ENCODE results near the gene AGBL1.

Gene AGBL1

DNA sequence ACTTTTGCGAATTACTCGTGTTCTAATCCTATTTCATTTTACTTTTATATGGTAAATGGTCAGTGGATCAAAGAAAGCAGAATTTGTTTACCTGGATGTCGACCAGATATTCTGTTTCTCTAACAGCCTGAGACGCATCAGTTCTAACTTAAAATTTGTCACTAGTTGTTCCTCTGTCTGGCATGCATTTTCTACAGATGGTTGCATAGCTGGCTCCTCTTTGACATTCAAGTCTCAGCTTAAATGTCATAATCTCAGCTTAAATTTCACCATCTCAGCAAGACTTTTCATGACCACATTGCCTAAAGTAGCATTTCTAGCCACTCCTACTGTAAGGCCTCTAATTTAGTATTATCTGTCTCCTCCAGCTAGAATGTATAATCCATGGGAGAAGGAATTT, 609.3 kb downstream of the AGBL1 start:
- Histone ChIP-seq H4K91ac (ENCODE audit: low read length) (no peak overlapping the region), H3K4me2 (ENCODE audit: low read length, poor library complexity, severe bottlenecking) (no peak overlapping the region), H2BK5ac (ENCODE audit: low read depth, low read length, poor library complexity, severe bottlenecking) (no peak overlapping the region), H2BK15ac (ENCODE audit: low read depth, poor library complexity, severe bottlenecking) (no peak overlapping the region), H4K8ac (ENCODE audit: low read length) (no peak overlapping the region), H3K27ac (ENCODE audit: low read length, poor library complexity, severe bottlenecking) (no peak overlapping the region), H3K9me3 (ENCODE audit: control insufficient read depth, low read length) (peaks cover 8% of the 10 kb centered on the region), H3K79me1 (replicated peaks; ENCODE audit: low read length, poor library complexity, severe bottlenecking) (no peaks in the 10 kb centered on the region), H2BK12ac (ENCODE audit: low read length in 2 of 2) (no peak overlapping the region), H2BK120ac (ENCODE audit: low read depth, low read length) (no peak overlapping the region), H3K4me1 (ENCODE audit: control insufficient read depth, insufficient read depth, low read depth, low read length) (no peaks in the 10 kb centered on the region), H2AK5ac (ENCODE audit: low read length, severe bottlenecking) (no peak overlapping the region), H3K18ac (ENCODE audit: low read depth in 1 of 2, low read length in 2 of 2) (no peak overlapping the region), H3K27me3 (ENCODE audit: control insufficient read depth in 1 of 2, insufficient read depth in 1 of 2, low read length in 2 of 2) (no peaks in the 10 kb centered on the region), H3K23ac (ENCODE audit: low read length in 2 of 2) (no peak overlapping the region), H3K4ac (ENCODE audit: low read depth in 1 of 2, low read length in 2 of 2) (no peak overlapping the region), H3K9ac (ENCODE audit: low read length) (no peak overlapping the region), H3K36me3 (ENCODE audit: control insufficient read depth in 1 of 2, insufficient read depth in 2 of 2, low read depth in 1 of 2, low read length in 2 of 2) (no peaks in the 10 kb centered on the region), H2AFZ (ENCODE audit: low read depth, low read length) (no peak overlapping the region), H3K14ac (ENCODE audit: low read length in 2 of 2) (no peak overlapping the region), H3K4me3 (ENCODE audit: insufficient read depth in 1 of 2, low read depth in 1 of 2, low read length in 2 of 2) (no peak overlapping the region)
- no peak for DNase-seq
- 77% methylated on average over 2 of the region's 4 CpGs for WGBS

- H3K79me1 ChIP-seq (replicated peaks; ENCODE audit: low read length, poor library complexity, severe bottlenecking) = no peaks in the 10 kb centered on the region
- no peak overlapping the region for H3K23ac ChIP-seq (ENCODE audit: low read length in 2 of 2)
- H2BK120ac ChIP-seq (ENCODE audit: low read depth, low read length) = no peak overlapping the region
- H3K4me3 ChIP-seq (ENCODE audit: insufficient read depth in 1 of 2, low read depth in 1 of 2, low read length in 2 of 2) = no peak overlapping the region
- no peaks in the 10 kb centered on the region for H3K36me3 ChIP-seq (ENCODE audit: control insufficient read depth in 1 of 2, insufficient read depth in 2 of 2, low read depth in 1 of 2, low read length in 2 of 2)
- peak; percentile 19 for DNase-seq
- peaks cover 8% of the 10 kb centered on the region for H3K9me3 ChIP-seq (ENCODE audit: control insufficient read depth, low read length)
- H3K4ac ChIP-seq (ENCODE audit: low read depth in 1 of 2, low read length in 2 of 2) = no peak overlapping the region
- H4K91ac ChIP-seq (ENCODE audit: low read length) = no peak overlapping the region
- no peak overlapping the region for H2AK5ac ChIP-seq (ENCODE audit: low read length, severe bottlenecking)
- no peak overlapping the region for H3K14ac ChIP-seq (ENCODE audit: low read length in 2 of 2)
- H4K8ac ChIP-seq (ENCODE audit: low read length) = no peak overlapping the region
- H3K4me2 ChIP-seq (ENCODE audit: low read length, poor library complexity, severe bottlenecking) = no peak overlapping the region
- no peak overlapping the region for H3K18ac ChIP-seq (ENCODE audit: low read depth in 1 of 2, low read length in 2 of 2)
- no peaks in the 10 kb centered on the region for H3K4me1 ChIP-seq (ENCODE audit: control insufficient read depth, insufficient read depth, low read depth, low read length)
- no peak overlapping the region for H3K9ac ChIP-seq (ENCODE audit: low read length)
- H2AFZ ChIP-seq (ENCODE audit: low read depth, low read length) = no peak overlapping the region
- no peaks in the 10 kb centered on the region for H3K27me3 ChIP-seq (ENCODE audit: control insufficient read depth in 1 of 2, insufficient read depth in 1 of 2, low read length in 2 of 2)
- H2BK15ac ChIP-seq (ENCODE audit: low read depth, poor library complexity, severe bottlenecking) = no peak overlapping the region
- no peak overlapping the region for H2BK5ac ChIP-seq (ENCODE audit: low read depth, low read length, poor library complexity, severe bottlenecking)
- no peak overlapping the region for H3K27ac ChIP-seq (ENCODE audit: low read length, poor library complexity, severe bottlenecking)
- 97% methylated on average over 1 of the region's 1 CpG for WGBS
- no peak overlapping the region for H2BK12ac ChIP-seq (ENCODE audit: low read length in 2 of 2)
Observed at GRCh38 chr15:86690566-86690965, 610.9 kb downstream of the AGBL1 start.

GRCh38 chr15:86691091-86691663, 611.5 kb downstream of the AGBL1 start:
- Histone ChIP-seq H2AK5ac (ENCODE audit: low read length, severe bottlenecking) (no peak overlapping the region), H3K36me3 (ENCODE audit: control insufficient read depth in 1 of 2, insufficient read depth in 2 of 2, low read depth in 1 of 2, low read length in 2 of 2) (no peaks in the 10 kb centered on the region), H3K23ac (ENCODE audit: low read length in 2 of 2) (no peak overlapping the region), H3K9me3 (ENCODE audit: control insufficient read depth, low read length) (peaks cover 8% of the 10 kb centered on the region), H3K4ac (ENCODE audit: low read depth in 1 of 2, low read length in 2 of 2) (no peak overlapping the region), H3K9ac (ENCODE audit: low read length) (no peak overlapping the region), H4K8ac (ENCODE audit: low read length) (no peak overlapping the region), H3K79me1 (replicated peaks; ENCODE audit: low read length, poor library complexity, severe bottlenecking) (no peaks in the 10 kb centered on the region), H3K27me3 (ENCODE audit: control insufficient read depth in 1 of 2, insufficient read depth in 1 of 2, low read length in 2 of 2) (no peaks in the 10 kb centered on the region), H3K4me3 (ENCODE audit: insufficient read depth in 1 of 2, low read depth in 1 of 2, low read length in 2 of 2) (no peak overlapping the region), H3K4me2 (ENCODE audit: low read length, poor library complexity, severe bottlenecking) (no peak overlapping the region), H4K91ac (ENCODE audit: low read length) (no peak overlapping the region), H3K18ac (ENCODE audit: low read depth in 1 of 2, low read length in 2 of 2) (no peak overlapping the region), H3K27ac (ENCODE audit: low read length, poor library complexity, severe bottlenecking) (no peak overlapping the region), H2AFZ (ENCODE audit: low read depth, low read length) (no peak overlapping the region), H2BK15ac (ENCODE audit: low read depth, poor library complexity, severe bottlenecking) (no peak overlapping the region), H2BK5ac (ENCODE audit: low read depth, low read length, poor library complexity, severe bottlenecking) (no peak overlapping the region), H2BK120ac (ENCODE audit: low read depth, low read length) (no peak overlapping the region), H2BK12ac (ENCODE audit: low read length in 2 of 2) (no peak overlapping the region), H3K14ac (ENCODE audit: low read length in 2 of 2) (no peak overlapping the region), H3K4me1 (ENCODE audit: control insufficient read depth, insufficient read depth, low read depth, low read length) (no peaks in the 10 kb centered on the region)
- no CpG with 5 or more reads among the region's 2 CpGs for WGBS
- no peak for DNase-seq

DNA sequence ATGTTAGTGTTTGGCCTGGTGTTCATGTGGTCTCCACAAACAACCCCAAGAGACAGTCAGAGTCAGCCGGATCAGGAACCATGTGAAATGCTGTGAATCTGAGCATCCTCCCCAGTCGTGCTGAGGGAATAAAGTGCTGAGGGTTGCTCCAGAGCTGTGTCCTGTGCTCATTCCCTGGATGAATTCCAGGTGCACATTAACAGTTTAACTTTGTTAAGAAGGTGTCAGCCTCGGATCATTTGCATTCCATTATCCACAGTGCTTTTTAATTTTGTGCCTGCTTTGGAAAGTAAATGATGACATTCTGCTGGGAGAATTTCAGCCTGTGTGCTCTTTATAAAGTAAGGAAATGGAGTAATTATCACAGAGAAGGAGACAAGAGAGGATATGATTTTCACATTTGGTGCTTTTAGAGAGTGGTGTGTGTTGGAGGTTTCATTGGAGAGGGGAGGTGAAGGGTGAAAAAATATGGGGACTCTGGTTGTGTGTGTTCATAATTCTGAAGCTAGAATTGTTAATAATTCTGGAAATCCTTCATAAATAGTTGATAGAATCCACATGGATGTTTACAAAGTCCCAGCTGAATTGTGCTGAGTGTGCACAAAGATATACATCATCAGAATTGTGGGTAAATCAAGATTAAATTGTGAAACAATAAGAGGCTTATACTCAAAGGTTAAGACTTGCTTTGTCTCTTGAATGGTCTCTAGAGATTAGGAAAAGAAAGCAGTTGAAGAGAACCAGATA, 621.4 kb downstream of the AGBL1 start:
- Histone ChIP-seq H3K36me3 (ENCODE audit: control insufficient read depth in 1 of 2, insufficient read depth in 2 of 2, low read depth in 1 of 2, low read length in 2 of 2) (no peaks in the 10 kb centered on the region), H2AFZ (ENCODE audit: low read depth, low read length) (no peak overlapping the region), H3K27me3 (ENCODE audit: control insufficient read depth in 1 of 2, insufficient read depth in 1 of 2, low read length in 2 of 2) (no peaks in the 10 kb centered on the region), H3K14ac (ENCODE audit: low read length in 2 of 2) (peak overlapping the region in 1 of 2 experiments; percentile 28), H3K27ac (ENCODE audit: low read length, poor library complexity, severe bottlenecking) (no peak overlapping the region), H2AK5ac (ENCODE audit: low read length, severe bottlenecking) (no peak overlapping the region), H3K9ac (ENCODE audit: low read length) (no peak overlapping the region), H4K8ac (ENCODE audit: low read length) (no peak overlapping the region), H3K4ac (ENCODE audit: low read depth in 1 of 2, low read length in 2 of 2) (no peak overlapping the region), H3K4me2 (ENCODE audit: low read length, poor library complexity, severe bottlenecking) (no peak overlapping the region), H2BK120ac (ENCODE audit: low read depth, low read length) (no peak overlapping the region), H3K4me1 (ENCODE audit: control insufficient read depth, insufficient read depth, low read depth, low read length) (no peaks in the 10 kb centered on the region), H2BK15ac (ENCODE audit: low read depth, poor library complexity, severe bottlenecking) (no peak overlapping the region), H3K9me3 (ENCODE audit: control insufficient read depth, low read length) (no peaks in the 10 kb centered on the region), H3K4me3 (ENCODE audit: insufficient read depth in 1 of 2, low read depth in 1 of 2, low read length in 2 of 2) (no peak overlapping the region), H2BK12ac (ENCODE audit: low read length in 2 of 2) (no peak overlapping the region), H4K91ac (ENCODE audit: low read length) (no peak overlapping the region), H3K23ac (ENCODE audit: low read length in 2 of 2) (no peak overlapping the region), H3K18ac (ENCODE audit: low read depth in 1 of 2, low read length in 2 of 2) (no peak overlapping the region), H3K79me1 (replicated peaks; ENCODE audit: low read length, poor library complexity, severe bottlenecking) (no peaks in the 10 kb centered on the region), H2BK5ac (ENCODE audit: low read depth, low read length, poor library complexity, severe bottlenecking) (no peak overlapping the region)
- DNase-seq = no peak
- WGBS = 73% methylated on average over 3 of the region's 3 CpGs

Data from mesenchymal stem cell (in vitro differentiated cells and primary cell).